Esophagus squamous epithelium (tissue), 5 donors: ENCODE measurements around the gene DSTYK. TPM values are rescaled to one million over a fixed set of nuclear protein-coding genes. Genes with fewer than 3 reads are reported as not detected.

ENCODE experiments used
- DNase-seq: peaks from one replicate; lab custom pipeline; 2025; lab: John Stamatoyannopoulos, UW
- H3K27ac ChIP-seq, 4 donors: fragments of 200-600 bp; sonication (generic); one replicate each; pipeline ENCODE4 v1.5.1; 2016 to 2019; ENCODE audit warnings: mild to moderate bottlenecking in 1 of 4
- H3K27me3 ChIP-seq, 4 donors: fragments of 200-600 bp; sonication (generic); 1 replicate in 3 of 4; 2 replicates in 1 of 4; pipeline versions ENCODE4 v1.5.1 to v1.6.0; 2017 to 2021; ENCODE audit warnings: antibody characterized with exemption in 1 of 4
- H3K36me3 ChIP-seq, 3 donors: fragments of 200-600 bp; sonication (generic); one replicate each; pipeline ENCODE4 v1.5.1; 2016 to 2019
- H3K4me1 ChIP-seq, 3 donors: fragments of 200-600 bp; sonication (generic); one replicate each; pipeline ENCODE4 v1.5.1; 2017 to 2019
- H3K4me3 ChIP-seq, 4 donors: fragments of 200-600 bp; sonication (generic); 1 replicate in 3 of 4; 2 replicates in 1 of 4; pipeline ENCODE4 v1.5.1; 2016 to 2019; ENCODE audit warnings: mild to moderate bottlenecking in 2 of 4, moderate library complexity in 1 of 4
- H3K9me3 ChIP-seq, 3 donors: fragments of 200-600 bp; sonication (generic); one replicate each; pipeline ENCODE4 v1.5.1; 2016 to 2019
- CTCF ChIP-seq, 6 experiments: fragments of 450-650 bp in 4 of 6; fragments of 200-600 bp in 2 of 6; sonication (generic) in 2 of 6; IDR thresholded peaks; one replicate each; pipeline ENCODE4 v1.5.1; 2016 to 2019; ENCODE audit warnings: antibody characterized with exemption in 6 of 6, mild to moderate bottlenecking in 4 of 6, moderate library complexity in 4 of 6
- POLR2A ChIP-seq, 4 donors: fragments of 450-650 bp; IDR thresholded peaks; one replicate each; pipeline ENCODE4 v1.6.1; 2017; ENCODE audit warnings: antibody characterized with exemption in 4 of 4, mild to moderate bottlenecking in 4 of 4, moderate library complexity in 3 of 4
- WGBS, 2 donors: methylation state at CpG; one replicate each; pipeline ENCODE4 v1.1.5; 2018; 5-methylcytosine and 5-hydroxymethylcytosine counted together
- intact Hi-C: fragments of 100-400 bp; cut with DNase I; formaldehyde crosslinking; loops from one replicate; pipeline ENCODE4 v1.15.0; 2022
- total RNA-seq, 4 donors: library from RNA; depleted of rRNA; stranded (reverse); fragments of >200 nt; gene quantifications; one replicate each; pipeline ENCODE4 v1.1.0, GENCODE V29; 2016
- donor health status: DM: yes; HTN: yes; CAD: no.

The DSTYK gene
- total RNA-seq, 4 donors from 2014 or later = 6.5 to 10.9 (median 6.9) TPM

- H3K27me3 ChIP-seq = no peaks in the 10 kb centered on the region
- H3K4me3 ChIP-seq = peak overlapping the region; percentile 80 to 98 (median 90)
- TF ChIP-seq CTCF (IDR thresholded peaks at IDR 0.05) (no peak), POLR2A (IDR thresholded peaks at IDR 0.05) (no peak)
- peak overlapping the region; percentile 88 to 98 (median 96) for H3K27ac ChIP-seq
- no peak for DNase-seq
- 11 to 29% methylated on average over 9 of the region's 9 CpGs for WGBS, 2 donors
- H3K9me3 ChIP-seq = no peaks in the 10 kb centered on the region
- H3K4me1 ChIP-seq = peaks cover 16 to 35% (median 16%) of the 10 kb centered on the region in 3 donors
- intact Hi-C loops = no loop called here
- H3K36me3 ChIP-seq = peaks cover 0 to 19% (median 0%) of the 10 kb centered on the region in 3 donors
These were observed 89.0 kb downstream of the DSTYK start for GRCh38 chr1:205122489-205122882.

DNA sequence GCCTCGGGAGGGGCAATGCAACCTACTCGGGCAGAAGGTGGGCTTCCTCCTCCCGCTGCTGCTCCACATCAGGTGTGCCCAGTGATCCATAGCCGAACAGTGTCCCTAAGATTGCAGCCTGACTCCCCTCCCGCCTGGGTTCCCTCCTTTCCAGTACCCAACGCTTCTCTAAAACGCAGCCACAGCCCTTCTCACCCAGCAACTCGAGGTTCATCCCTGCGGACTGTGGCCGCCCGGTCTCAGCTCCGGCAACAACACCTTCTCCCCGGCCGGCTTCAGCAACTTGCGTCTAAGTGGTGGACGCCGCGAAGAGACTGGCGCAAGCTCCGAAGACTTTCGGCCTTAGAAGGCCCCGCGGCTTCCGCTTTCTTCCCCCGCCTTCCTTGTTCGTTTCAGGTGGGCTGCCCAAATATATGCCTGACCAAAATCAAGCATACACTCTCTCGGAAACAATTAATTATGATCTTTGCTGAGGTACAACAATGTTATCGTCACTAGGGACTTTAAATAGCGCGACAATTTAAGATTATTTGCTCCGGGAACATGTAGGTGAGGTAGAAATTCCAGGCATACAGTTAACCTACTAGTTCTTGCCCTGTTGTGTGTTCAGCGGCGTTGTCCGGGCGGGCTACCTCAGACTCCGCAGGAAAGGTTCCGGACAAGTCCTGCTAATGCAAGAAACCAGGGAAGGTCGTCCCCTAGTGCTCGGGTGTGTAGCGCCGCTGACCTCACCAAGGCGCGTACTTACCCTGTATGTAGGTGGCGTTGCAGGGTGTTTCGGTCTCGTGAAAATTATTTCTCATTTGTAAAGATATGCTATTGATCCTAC lies 89.6 kb downstream of the DSTYK start, which contains the start of gene RBBP5:
TSS of gene RBBP5 (minus strand) at position 319 of the 829 bp plus-strand sequence. CDS start at position 214, 105 bp downstream.
- intact Hi-C loops = no loop called here
- 0% methylated on average over 29 to 34 of the region's 46 CpGs for WGBS, 2 donors
- peak; percentile 72 for DNase-seq

GRCh38 chr1:205118752-205119151 lies 92.8 kb downstream of the DSTYK start:
- Histone ChIP-seq H3K4me1 (peaks cover 16 to 35% (median 16%) of the 10 kb centered on the region in 3 donors), H3K9me3 (no peaks in the 10 kb centered on the region), H3K27me3 (no peaks in the 10 kb centered on the region), H3K4me3 (no peak overlapping the region), H3K36me3 (peaks cover 0 to 52% (median 8%) of the 10 kb centered on the region in 3 donors), H3K27ac (no peak overlapping the region)
- no peak for DNase-seq
- no peak for TF ChIP-seq CTCF (IDR thresholded peaks at IDR 0.05)
- intact Hi-C loops = no loop called here
- 61 to 88% methylated on average over 2 of the region's 2 CpGs for WGBS, 2 donors

More for the DNA sequence above, 89.6 kb downstream of the DSTYK start, which contains the start of gene RBBP5:
- Histone ChIP-seq H3K9me3 (no peaks in the 10 kb centered on the region), H3K4me1 (peaks cover 16 to 35% (median 16%) of the 10 kb centered on the region in 3 donors), H3K27ac (peak within 1 kb of the TSS; percentile 88 to 98 (median 96)), H3K36me3 (peaks cover 0 to 25% (median 0%) of the 10 kb centered on the region in 3 donors), H3K4me3 (peak within 1 kb of the TSS; percentile 80 to 98 (median 90)), H3K27me3 (no peaks in the 10 kb centered on the region)
- TF ChIP-seq POLR2A (IDR thresholded peaks at IDR 0.05) (peak in 2 of 4 donors; percentile 69 to 72), CTCF (IDR thresholded peaks at IDR 0.05) (peak; percentile 51 to 68 (median 58))

DNA sequence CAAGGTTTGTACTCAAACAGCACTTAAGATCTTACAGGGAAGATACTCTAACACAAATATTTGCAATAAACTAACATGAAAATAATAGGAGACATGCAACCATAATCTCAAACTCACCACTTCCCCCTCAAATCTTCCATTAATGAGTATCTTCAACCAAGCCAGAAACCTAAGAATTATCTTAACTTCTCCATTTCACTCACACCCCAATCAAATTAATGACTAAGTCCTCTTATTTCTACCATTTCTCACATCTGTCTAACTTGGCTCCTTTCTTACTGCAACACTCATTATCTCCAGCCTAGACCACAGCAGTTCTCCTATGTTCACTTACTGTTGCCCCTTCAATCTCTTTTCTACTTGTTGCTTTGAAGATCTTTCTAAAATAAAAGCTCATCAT lies 100.1 kb downstream of the DSTYK start:
- intact Hi-C loops = no loop called here
- Histone ChIP-seq H3K4me1 (no peaks in the 10 kb centered on the region), H3K27me3 (no peaks in the 10 kb centered on the region), H3K9me3 (no peaks in the 10 kb centered on the region), H3K36me3 (peaks cover 3 to 90% (median 8%) of the 10 kb centered on the region in 3 donors), H3K27ac (no peak overlapping the region), H3K4me3 (no peak overlapping the region)
- DNase-seq = no peak
- TF ChIP-seq CTCF (IDR thresholded peaks at IDR 0.05) (no peak), POLR2A (IDR thresholded peaks at IDR 0.05) (no peak)

DNA sequence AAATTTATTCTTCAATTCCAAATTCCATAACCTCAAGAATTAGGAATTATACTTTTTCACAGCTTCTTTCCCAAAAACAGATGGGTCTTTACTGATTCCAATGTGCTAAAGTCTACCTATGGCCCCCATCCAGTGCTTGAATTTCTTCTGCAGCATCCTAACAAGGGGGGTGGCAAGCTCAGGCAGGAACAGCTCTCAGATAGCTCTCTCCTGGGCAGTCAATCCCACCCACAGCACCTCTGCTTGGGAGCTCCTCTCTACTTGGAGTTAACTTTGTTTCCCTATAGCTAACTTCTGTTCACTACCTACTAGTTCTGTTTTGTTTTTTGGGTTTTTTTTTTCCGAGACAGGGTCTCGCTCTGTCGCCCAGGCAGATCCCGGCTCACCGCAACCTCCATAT lies 101.8 kb downstream of the DSTYK start:
- no peak for DNase-seq
- Histone ChIP-seq H3K9me3 (no peaks in the 10 kb centered on the region), H3K4me3 (no peak overlapping the region), H3K4me1 (no peaks in the 10 kb centered on the region), H3K27ac (no peak overlapping the region), H3K27me3 (no peaks in the 10 kb centered on the region), H3K36me3 (peaks cover 3 to 95% (median 8%) of the 10 kb centered on the region in 3 donors)
- 83 to 100% methylated on average over 5 of the region's 5 CpGs for WGBS, 2 donors
- TF ChIP-seq CTCF (IDR thresholded peaks at IDR 0.05) (no peak), POLR2A (IDR thresholded peaks at IDR 0.05) (no peak)
- intact Hi-C loops = no loop called here
